ENCODE data around the gene GEMIN8.

Gene GEMIN8

DNA sequence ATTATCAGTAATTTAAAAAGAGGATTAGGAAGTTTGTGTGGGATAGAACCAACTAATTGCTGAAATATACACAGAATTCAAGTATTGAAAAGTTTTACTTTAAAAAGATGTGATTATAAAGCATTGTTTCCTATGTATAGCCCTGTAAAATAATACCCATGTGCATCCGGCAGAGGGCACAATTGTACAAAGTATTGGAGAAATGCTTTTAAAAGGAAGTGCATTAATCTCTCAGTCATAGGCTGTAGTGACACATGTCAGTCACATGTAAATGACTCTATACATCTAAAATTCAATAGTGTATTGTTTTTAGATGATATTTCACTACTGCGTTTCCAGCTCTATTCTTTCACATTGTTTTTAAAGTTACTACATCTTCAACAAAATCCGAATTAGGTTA is 9.7 kb upstream of the GEMIN8 start:
- Histone ChIP-seq H3K9ac (ENCODE audit: low read length in 2 of 2) (no peak overlapping the region), H3K4me3 (ENCODE audit: low read length in 2 of 2) (no peak overlapping the region), H3K27me3 (ENCODE audit: control insufficient read depth in 1 of 2, insufficient read depth in 2 of 2, low read length in 2 of 2) (peaks cover 0 to 6% of the 10 kb centered on the region in 2 donors), H3K4me1 (ENCODE audit: control insufficient read depth, insufficient read depth, low read length) (no peaks in the 10 kb centered on the region), H3K27ac (ENCODE audit: low read length) (no peak overlapping the region), H3K36me3 (ENCODE audit: control insufficient read depth in 2 of 2, insufficient read depth in 2 of 2, low read length in 2 of 2) (no peaks in the 10 kb centered on the region), H3K9me3 (ENCODE audit: control insufficient read depth in 2 of 2, low read length in 2 of 2) (no peaks in the 10 kb centered on the region)

DNA sequence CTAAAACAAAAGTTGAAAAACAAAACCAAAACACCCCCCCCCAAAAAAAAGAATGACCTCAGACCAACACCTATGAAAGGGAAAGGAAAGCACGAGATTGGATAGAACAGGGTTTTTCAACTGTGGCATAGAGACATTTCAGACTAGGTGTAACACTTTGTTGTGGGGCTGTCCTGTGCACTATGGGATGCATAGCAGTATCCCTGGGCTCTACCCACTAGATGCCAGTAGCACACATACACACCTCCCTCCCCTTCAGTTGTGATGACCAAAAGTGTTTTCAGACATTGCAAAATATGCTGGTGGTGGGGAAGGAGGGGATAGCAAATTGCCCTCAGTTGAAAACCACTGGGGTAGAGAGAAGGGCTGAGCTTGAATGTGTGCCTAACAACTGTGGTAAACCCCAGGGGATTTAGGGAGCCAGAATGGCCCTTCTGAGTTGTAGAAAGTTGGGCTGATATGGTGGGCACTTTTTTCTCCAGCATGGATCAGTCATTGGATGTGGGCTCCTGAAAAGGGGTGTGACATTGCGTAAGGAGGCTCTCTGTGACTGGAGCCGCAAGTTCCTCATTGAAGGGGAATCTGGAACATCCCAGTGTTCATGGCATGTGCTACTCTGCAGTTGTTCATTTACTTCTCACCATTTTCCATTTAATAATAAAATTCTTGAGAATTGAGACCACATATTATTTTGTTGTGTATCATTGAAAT is 8.8 kb upstream of the GEMIN8 start:
- peaks cover 0 to 10% of the 10 kb centered on the region in 2 donors for H3K27me3 ChIP-seq (ENCODE audit: control insufficient read depth in 1 of 2, insufficient read depth in 2 of 2, low read length in 2 of 2)
- H3K27ac ChIP-seq (ENCODE audit: low read length): no peak overlapping the region
- H3K4me1 ChIP-seq (ENCODE audit: control insufficient read depth, insufficient read depth, low read length): no peaks in the 10 kb centered on the region
- H3K9ac ChIP-seq (ENCODE audit: low read length in 2 of 2): no peak overlapping the region
- H3K4me3 ChIP-seq (ENCODE audit: low read length in 2 of 2): no peak overlapping the region
- no peaks in the 10 kb centered on the region for H3K36me3 ChIP-seq (ENCODE audit: control insufficient read depth in 2 of 2, insufficient read depth in 2 of 2, low read length in 2 of 2)
- no peaks in the 10 kb centered on the region for H3K9me3 ChIP-seq (ENCODE audit: control insufficient read depth in 2 of 2, low read length in 2 of 2)

DNA sequence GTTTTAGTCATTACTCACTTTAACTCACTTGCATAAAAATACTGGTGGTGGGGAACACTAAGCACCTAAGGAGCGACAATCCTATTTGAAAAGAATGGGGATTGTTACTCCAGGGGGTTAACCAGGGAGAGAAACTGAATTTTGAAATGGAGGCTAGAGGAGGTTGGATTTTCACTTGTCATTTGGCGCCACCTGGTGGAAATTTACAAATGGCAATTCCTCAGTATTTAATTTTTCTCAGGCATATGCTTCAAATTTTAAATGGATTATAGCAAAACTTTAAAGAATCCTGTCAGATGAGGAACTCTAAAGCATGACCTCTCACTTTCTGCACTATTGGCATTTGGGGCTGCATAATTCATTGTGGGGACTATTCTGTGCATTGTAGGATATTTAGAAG is 2.7 kb upstream of the GEMIN8 start:
- Histone ChIP-seq H3K36me3 (ENCODE audit: control insufficient read depth in 2 of 2, insufficient read depth in 2 of 2, low read length in 2 of 2) (no peaks in the 10 kb centered on the region), H3K9ac (ENCODE audit: low read length in 2 of 2) (no peak overlapping the region), H3K4me3 (ENCODE audit: low read length in 2 of 2) (no peak overlapping the region), H3K27ac (ENCODE audit: low read length) (no peak overlapping the region), H3K9me3 (ENCODE audit: control insufficient read depth in 2 of 2, low read length in 2 of 2) (no peaks in the 10 kb centered on the region), H3K4me1 (ENCODE audit: control insufficient read depth, insufficient read depth, low read length) (no peaks in the 10 kb centered on the region), H3K27me3 (ENCODE audit: control insufficient read depth in 1 of 2, insufficient read depth in 2 of 2, low read length in 2 of 2) (peaks cover 0 to 8% of the 10 kb centered on the region in 2 donors)

DNA sequence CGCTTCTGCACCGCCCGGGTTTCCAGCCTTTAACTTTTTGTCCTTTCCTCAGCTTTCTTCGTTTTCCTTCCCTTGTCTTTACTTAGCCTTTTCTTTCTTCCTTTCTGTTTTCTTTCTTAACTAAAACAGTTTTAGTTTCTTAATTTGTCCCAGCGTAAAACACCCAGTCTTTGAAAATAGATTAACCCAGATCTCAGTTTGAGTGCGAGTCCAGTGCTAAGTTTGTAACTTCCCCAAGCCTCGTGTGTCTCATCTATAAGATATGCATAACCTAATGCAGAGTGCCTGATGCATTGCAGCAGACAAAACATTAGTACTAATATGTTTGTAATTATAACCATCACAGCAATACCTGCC is 460 bp upstream of the GEMIN8 start:
- H3K9me3 ChIP-seq (ENCODE audit: control insufficient read depth in 2 of 2, low read length in 2 of 2): no peaks in the 10 kb centered on the region
- H3K36me3 ChIP-seq (ENCODE audit: control insufficient read depth in 2 of 2, insufficient read depth in 2 of 2, low read length in 2 of 2): no peaks in the 10 kb centered on the region
- peak overlapping the region; percentile 68 to 84 for H3K9ac ChIP-seq (ENCODE audit: low read length in 2 of 2)
- no peaks in the 10 kb centered on the region for H3K4me1 ChIP-seq (ENCODE audit: control insufficient read depth, insufficient read depth, low read length)
- peak overlapping the region; percentile 84 to 86 for H3K4me3 ChIP-seq (ENCODE audit: low read length in 2 of 2)
- peak overlapping the region; percentile 67 for H3K27ac ChIP-seq (ENCODE audit: low read length)
- peaks cover 0 to 8% of the 10 kb centered on the region in 2 donors for H3K27me3 ChIP-seq (ENCODE audit: control insufficient read depth in 1 of 2, insufficient read depth in 2 of 2, low read length in 2 of 2)

DNA sequence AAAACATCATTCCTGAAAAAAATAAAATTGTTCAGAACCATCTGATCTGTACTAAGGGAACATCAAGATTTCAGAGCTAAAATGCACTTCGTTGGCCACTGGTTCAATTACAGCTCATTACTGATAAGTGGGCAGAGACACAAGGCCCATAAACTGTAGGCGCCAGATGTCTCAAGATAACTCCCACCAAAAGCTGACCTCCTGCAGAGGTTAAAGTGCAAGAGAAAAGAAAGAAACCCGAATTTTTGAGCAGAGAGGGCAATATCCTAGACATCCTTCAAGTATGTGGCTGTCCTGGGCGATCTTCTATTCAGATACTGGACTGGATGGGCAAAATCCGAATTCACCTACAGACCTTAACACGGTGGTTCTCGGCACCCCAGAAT is 660 bp downstream of the GEMIN8 start:
- Histone ChIP-seq H3K9ac (ENCODE audit: low read length in 2 of 2) (peak overlapping the region; percentile 79 to 84), H3K36me3 (ENCODE audit: control insufficient read depth in 2 of 2, insufficient read depth in 2 of 2, low read length in 2 of 2) (no peaks in the 10 kb centered on the region), H3K9me3 (ENCODE audit: control insufficient read depth in 2 of 2, low read length in 2 of 2) (no peaks in the 10 kb centered on the region), H3K4me1 (ENCODE audit: control insufficient read depth, insufficient read depth, low read length) (no peaks in the 10 kb centered on the region), H3K27ac (ENCODE audit: low read length) (peak overlapping the region; percentile 67), H3K27me3 (ENCODE audit: control insufficient read depth in 1 of 2, insufficient read depth in 2 of 2, low read length in 2 of 2) (peaks cover 0 to 8% of the 10 kb centered on the region in 2 donors), H3K4me3 (ENCODE audit: low read length in 2 of 2) (peak overlapping the region; percentile 84 to 86)

DNA sequence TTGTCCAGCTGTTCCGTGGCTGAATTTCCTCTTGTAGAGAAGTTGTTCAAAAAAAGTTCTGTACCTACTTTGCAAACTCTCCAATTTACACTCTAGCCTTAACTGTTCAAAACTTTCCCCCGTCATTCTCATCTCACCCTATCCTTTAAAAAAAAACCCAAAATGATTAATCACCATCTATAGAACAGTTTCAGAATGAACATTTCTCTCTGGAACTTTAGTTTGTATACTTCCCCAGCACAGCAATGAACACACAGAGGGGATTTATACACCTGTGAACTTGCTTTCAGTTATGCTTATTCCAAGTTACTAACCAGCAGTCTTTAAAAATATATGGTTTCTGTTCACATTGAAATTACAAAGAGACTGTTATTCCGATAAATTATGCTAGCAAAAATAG is 1.2 kb downstream of the GEMIN8 start:
- Histone ChIP-seq H3K4me1 (ENCODE audit: control insufficient read depth, insufficient read depth, low read length) (no peaks in the 10 kb centered on the region), H3K27me3 (ENCODE audit: control insufficient read depth in 1 of 2, insufficient read depth in 2 of 2, low read length in 2 of 2) (peaks cover 0 to 4% of the 10 kb centered on the region in 2 donors), H3K9me3 (ENCODE audit: control insufficient read depth in 2 of 2, low read length in 2 of 2) (no peaks in the 10 kb centered on the region), H3K36me3 (ENCODE audit: control insufficient read depth in 2 of 2, insufficient read depth in 2 of 2, low read length in 2 of 2) (no peaks in the 10 kb centered on the region), H3K4me3 (ENCODE audit: low read length in 2 of 2) (peak overlapping the region in 1 of 2 donors; percentile 84), H3K9ac (ENCODE audit: low read length in 2 of 2) (no peak overlapping the region), H3K27ac (ENCODE audit: low read length) (no peak overlapping the region)

DNA sequence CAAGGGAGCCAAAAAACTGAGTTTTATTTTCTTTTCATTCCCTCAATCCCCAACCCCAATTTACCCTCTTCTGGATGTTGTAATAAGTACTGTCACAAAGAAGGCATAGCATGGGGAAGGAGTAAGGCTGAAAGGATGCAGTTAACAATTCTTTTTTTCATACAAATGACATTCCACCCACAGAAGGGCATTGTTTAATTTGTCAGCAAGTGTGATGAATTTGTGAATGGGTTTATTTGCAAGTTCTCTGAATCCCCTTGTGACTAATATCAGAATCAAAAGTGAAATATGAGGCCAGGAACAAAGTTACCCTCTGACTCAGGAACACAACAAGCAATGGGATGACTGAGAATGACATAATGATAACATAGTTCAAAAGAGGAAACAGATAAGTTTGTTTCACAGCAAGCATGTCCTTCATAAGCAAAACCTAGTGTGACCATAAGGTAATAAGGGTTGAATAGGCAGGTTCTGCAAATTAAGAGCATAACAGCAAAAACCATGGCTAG is 2.1 kb downstream of the GEMIN8 start:
- Histone ChIP-seq H3K27me3 (ENCODE audit: control insufficient read depth in 1 of 2, insufficient read depth in 2 of 2, low read length in 2 of 2) (peaks cover 0 to under 1% of the 10 kb centered on the region in 2 donors), H3K36me3 (ENCODE audit: control insufficient read depth in 2 of 2, insufficient read depth in 2 of 2, low read length in 2 of 2) (no peaks in the 10 kb centered on the region), H3K4me3 (ENCODE audit: low read length in 2 of 2) (no peak overlapping the region), H3K4me1 (ENCODE audit: control insufficient read depth, insufficient read depth, low read length) (no peaks in the 10 kb centered on the region), H3K9me3 (ENCODE audit: control insufficient read depth in 2 of 2, low read length in 2 of 2) (no peaks in the 10 kb centered on the region), H3K9ac (ENCODE audit: low read length in 2 of 2) (no peak overlapping the region), H3K27ac (ENCODE audit: low read length) (no peak overlapping the region)

DNA sequence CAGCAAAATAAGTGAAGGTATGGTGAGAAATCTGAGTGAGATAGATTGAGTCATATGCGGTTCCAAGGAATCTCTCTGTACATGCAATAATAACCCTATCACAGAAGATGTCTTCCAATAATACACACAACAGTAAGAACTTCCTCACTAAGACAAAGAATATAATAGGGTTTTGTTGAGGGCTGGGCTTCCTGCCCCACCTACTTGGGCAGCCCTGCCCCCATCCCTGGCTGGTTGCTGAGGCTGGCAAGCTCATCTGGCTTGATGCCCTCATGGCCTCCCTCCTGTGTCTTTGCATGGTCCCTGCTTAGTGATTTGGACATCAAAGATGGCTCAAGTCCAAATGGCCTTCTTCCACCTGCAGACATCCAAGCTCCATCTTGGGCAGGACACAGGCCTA is 2.7 kb downstream of the GEMIN8 start:
- Histone ChIP-seq H3K27ac (ENCODE audit: low read length) (no peak overlapping the region), H3K36me3 (ENCODE audit: control insufficient read depth in 2 of 2, insufficient read depth in 2 of 2, low read length in 2 of 2) (no peaks in the 10 kb centered on the region), H3K27me3 (ENCODE audit: control insufficient read depth in 1 of 2, insufficient read depth in 2 of 2, low read length in 2 of 2) (no peaks in the 10 kb centered on the region), H3K9ac (ENCODE audit: low read length in 2 of 2) (no peak overlapping the region), H3K4me1 (ENCODE audit: control insufficient read depth, insufficient read depth, low read length) (no peaks in the 10 kb centered on the region), H3K4me3 (ENCODE audit: low read length in 2 of 2) (no peak overlapping the region), H3K9me3 (ENCODE audit: control insufficient read depth in 2 of 2, low read length in 2 of 2) (no peaks in the 10 kb centered on the region)

DNA sequence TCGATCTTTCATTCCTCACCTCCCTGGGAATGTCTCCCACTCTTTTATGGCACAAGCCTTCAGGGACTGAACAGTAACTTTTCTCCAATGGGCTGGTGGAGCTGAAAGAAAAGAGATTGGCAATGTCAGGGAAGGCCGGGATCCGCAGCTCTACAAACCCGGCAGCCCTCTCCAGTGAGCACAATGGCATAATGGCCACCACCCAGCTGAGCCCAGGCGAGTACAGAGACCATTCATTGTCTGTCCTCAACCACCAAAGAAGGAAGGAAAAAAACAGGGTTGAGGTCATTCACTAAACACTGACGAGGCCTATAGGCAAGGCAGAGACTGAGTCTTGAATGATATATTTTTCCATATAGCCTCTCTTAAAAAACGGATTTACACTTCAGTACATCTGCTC is 3.6 kb downstream of the GEMIN8 start:
- Histone ChIP-seq H3K4me3 (ENCODE audit: low read length in 2 of 2) (no peak overlapping the region), H3K27ac (ENCODE audit: low read length) (no peak overlapping the region), H3K9me3 (ENCODE audit: control insufficient read depth in 2 of 2, low read length in 2 of 2) (no peaks in the 10 kb centered on the region), H3K9ac (ENCODE audit: low read length in 2 of 2) (no peak overlapping the region), H3K27me3 (ENCODE audit: control insufficient read depth in 1 of 2, insufficient read depth in 2 of 2, low read length in 2 of 2) (no peaks in the 10 kb centered on the region), H3K4me1 (ENCODE audit: control insufficient read depth, insufficient read depth, low read length) (no peaks in the 10 kb centered on the region), H3K36me3 (ENCODE audit: control insufficient read depth in 2 of 2, insufficient read depth in 2 of 2, low read length in 2 of 2) (no peaks in the 10 kb centered on the region)

DNA sequence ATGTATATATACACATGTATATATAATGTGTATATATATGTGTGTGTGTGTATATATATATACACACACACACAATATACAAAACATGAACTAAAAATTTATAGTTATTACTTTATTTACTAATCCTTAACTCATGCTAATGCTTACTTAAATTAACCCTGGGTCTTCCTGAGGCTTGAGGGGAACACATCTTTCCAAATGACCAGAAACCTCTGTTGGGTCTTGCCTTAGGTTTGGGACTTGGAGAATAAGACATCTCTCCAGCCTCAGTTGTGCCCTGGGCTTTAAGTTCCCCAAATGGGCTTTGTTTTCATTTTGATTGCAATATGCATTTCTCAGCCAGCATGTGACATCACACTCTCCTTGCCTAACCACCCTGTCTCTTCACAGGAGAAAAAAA is 7.7 kb downstream of the GEMIN8 start:
- no peaks in the 10 kb centered on the region for H3K4me1 ChIP-seq (ENCODE audit: control insufficient read depth, insufficient read depth, low read length)

DNA sequence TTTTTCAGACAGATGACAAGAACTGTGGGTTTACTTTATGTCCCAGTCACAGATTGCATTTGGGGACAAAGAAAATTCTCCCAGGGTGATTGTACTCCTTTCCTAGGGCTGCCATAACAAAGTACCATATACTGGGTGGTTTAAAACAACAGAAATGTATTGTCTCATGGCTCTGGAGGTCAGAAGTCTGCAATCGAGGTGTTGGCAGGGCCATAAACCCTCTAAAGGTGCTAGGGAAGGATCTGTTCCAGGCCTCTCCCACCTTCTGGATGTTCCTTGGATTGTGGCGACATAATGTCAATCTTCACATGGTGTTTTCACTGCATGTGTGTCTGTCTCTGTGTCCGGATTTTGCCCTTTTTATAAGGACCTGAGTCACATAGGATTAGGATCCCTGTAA is 12.3 kb downstream of the GEMIN8 start:
- no peak overlapping the region for H3K27ac ChIP-seq (ENCODE audit: low read length)
- H3K9ac ChIP-seq (ENCODE audit: low read length in 2 of 2): no peak overlapping the region
- peaks cover 0 to 3% of the 10 kb centered on the region in 2 donors for H3K9me3 ChIP-seq (ENCODE audit: control insufficient read depth in 2 of 2, low read length in 2 of 2)
- peaks cover 9 to 10% of the 10 kb centered on the region in 2 donors for H3K36me3 ChIP-seq (ENCODE audit: control insufficient read depth in 2 of 2, insufficient read depth in 2 of 2, low read length in 2 of 2)
- no peaks in the 10 kb centered on the region for H3K27me3 ChIP-seq (ENCODE audit: control insufficient read depth in 1 of 2, insufficient read depth in 2 of 2, low read length in 2 of 2)
- no peak overlapping the region for H3K4me3 ChIP-seq (ENCODE audit: low read length in 2 of 2)
- no peaks in the 10 kb centered on the region for H3K4me1 ChIP-seq (ENCODE audit: control insufficient read depth, insufficient read depth, low read length)

More for the DNA sequence above, 7.7 kb downstream of the GEMIN8 start:
- H3K36me3 ChIP-seq (ENCODE audit: control insufficient read depth in 2 of 2, insufficient read depth in 2 of 2, low read length in 2 of 2): peaks cover 8 to 9% of the 10 kb centered on the region in 2 donors
- H3K27me3 ChIP-seq (ENCODE audit: control insufficient read depth in 1 of 2, insufficient read depth in 2 of 2, low read length in 2 of 2): no peaks in the 10 kb centered on the region
- no peak overlapping the region for H3K27ac ChIP-seq (ENCODE audit: low read length)
- no peak overlapping the region for H3K4me3 ChIP-seq (ENCODE audit: low read length in 2 of 2)
- no peak overlapping the region for H3K9ac ChIP-seq (ENCODE audit: low read length in 2 of 2)
- H3K9me3 ChIP-seq (ENCODE audit: control insufficient read depth in 2 of 2, low read length in 2 of 2): no peaks in the 10 kb centered on the region
